HUDEP-2 (cell line): ENCODE results near the gene CYP3A4.
A peak's percentile ranks its signal among the peaks of the same experiment; 100 is the strongest.
"Not testable (repeated sequence)": the region's sequence is repeated elsewhere in the genome, so short reads cannot be mapped to it uniquely, and the experiment has no call there.

Experiments
- DNase-seq, 76 experiments: peaks; one replicate each; lab custom pipeline; 2025; ENCODE audit not compliant: unreplicated experiment in 76 of 76; lab: John Stamatoyannopoulos, UW

The CYP3A4 gene

DNA sequence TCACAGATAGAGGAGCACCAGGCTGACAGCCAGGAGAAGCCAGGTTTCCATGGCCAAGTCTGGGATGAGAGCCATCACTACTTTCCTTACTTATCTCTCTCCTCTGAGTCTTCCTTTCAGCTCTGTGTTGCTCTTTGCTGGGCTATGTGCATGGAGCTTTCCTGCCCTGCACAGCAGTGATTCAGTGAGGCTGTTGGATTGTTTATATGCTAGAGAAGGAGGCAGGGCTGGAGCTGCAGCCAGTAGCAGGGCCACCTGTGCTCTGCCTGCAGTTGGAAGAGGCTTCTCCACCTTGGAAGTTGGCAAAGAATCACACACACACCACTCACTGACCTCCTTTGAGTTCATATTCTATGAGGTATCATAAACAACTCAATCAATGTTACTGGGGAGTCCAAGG is at the start of gene CYP3A4:
TSS of gene CYP3A4 (minus strand) at position 178 of the 400 bp plus-strand sequence. CDS start at position 75, 103 bp downstream.
- DNase-seq: no peak

DNA sequence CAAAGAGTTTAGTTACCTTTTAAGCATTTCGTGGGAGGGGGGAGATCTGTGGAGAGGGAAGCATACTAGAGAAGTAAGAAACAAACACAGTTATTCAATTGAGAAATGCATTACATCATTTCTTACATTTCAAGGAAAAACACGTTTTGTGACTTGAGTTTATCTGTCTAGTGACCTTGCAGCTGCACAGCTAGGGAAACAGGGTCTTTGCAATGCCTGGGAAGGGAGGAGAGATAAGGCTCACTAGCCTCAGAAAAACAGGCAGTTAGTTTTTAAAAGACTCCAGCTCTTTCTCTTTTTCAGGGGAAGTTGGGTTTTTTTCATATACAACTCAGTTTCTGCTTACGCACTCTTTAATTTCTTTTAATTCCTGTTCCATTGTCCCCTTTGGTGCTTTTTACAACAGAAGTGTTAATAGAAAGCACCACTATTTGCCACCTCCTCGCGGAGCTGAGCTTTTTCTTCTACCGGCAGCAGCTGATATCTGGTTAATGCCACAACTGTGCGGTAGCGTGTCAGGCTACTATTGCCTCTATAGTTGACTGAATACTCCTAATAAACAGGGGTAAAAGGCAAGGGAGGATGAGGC is 49.4 kb upstream of the CYP3A4 start:
- DNase-seq: peak in 34 of 76 experiments; percentile 3 to 68 (median 30)

DNA sequence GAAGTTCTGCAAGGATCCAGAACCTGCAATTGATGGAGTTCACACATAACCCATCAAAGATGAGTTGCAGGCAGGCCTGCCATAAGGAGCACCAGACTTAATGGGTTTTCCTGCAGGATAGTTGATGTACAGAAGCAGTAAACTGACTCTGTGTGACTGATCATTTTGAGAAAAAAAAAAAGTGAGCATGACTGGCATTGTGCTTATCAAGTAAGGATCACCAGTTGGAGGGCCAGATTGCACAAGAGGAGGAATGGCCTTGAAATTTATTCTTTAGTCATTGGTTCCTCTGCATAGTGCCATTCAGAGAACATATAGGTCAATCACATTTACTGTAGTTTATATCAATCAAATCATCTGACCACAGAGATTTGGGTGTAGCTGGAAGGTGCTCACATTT is 47.6 kb upstream of the CYP3A4 start:
- peak in 2 of 76 experiments; percentile 13 to 22 for DNase-seq

DNA sequence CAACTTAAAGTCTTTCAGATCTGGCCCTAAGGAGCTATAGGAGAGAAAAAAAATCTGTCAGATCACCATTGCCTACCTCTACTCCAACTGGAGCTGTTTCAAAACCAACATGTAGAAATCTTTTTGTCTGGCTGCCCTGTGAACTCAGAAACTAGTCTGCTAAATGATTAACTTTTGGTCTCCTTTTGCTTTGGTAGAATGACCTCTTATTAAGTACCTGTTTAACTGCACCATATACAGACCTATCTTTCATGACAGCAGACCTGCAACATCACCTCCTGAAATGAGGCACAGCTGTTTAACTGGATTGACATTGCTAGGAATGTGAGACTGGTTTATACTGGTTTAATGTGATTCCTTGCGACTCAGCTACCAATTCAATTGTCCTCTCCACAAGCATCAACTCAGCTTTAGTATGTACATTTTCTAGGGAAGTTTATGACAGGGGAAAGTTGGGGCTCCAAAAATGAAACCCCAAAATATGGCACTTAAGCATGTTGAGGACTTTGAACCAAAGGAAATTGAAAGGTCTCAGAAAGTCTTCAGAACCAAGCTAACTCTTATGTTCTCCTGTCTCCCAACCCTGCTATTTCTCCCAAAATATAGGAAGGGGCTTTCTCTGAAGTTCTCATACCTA is 45.7 kb upstream of the CYP3A4 start:
- DNase-seq: no peak

DNA sequence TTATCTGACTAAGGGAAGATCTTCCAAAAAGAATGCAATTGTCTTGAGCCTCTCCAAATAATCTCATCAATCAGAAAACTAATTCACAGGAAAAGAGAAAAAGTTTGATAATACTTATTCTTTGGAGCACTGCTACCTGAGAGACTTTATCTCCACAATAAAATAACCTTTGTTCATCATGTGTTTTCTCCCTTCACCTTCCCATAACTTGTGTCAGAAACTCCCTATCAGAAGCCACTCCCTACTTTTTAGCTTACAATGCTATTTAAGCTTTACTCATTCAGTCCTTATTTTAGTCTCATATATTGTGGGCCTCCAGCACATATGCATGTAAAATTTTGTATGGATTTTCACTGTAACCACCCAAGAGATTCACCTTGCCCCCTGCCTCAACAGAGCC is 44.8 kb upstream of the CYP3A4 start:
- DNase-seq: no peak

DNA sequence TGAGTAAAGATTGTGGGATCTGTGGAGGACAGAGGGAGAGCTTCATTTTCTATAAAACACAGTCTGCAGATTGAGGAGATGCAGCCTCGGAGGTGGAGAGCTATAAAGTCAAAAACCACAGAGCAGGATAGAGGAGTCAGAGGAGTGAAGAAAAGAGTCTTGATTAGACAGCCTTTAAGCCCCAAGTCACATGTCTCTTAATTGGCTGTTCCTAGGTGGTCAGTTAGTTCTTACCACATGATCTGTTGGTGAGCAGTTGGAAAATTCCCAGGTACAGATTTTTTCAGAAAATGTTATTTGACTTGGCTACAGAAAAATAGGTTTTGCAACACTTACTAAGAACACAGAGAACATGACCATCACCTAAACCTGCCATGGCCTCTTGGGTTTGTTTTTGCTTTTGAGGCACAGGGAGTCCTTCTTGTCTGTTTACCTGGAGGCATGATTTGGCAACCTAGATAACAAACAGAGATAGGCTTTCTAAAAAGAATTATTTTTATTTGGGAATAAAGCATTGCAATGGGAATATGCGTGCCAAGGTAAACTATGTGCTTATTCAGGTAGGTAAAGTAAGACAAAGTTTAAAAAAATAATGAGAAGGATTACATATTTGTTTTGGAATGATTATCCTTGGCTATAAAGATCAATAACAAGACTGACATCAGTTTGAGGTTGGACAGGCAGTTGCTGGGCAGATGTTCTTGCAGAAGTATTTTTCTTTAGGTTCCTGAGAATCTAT is 43.2 kb upstream of the CYP3A4 start:
- no peak for DNase-seq

DNA sequence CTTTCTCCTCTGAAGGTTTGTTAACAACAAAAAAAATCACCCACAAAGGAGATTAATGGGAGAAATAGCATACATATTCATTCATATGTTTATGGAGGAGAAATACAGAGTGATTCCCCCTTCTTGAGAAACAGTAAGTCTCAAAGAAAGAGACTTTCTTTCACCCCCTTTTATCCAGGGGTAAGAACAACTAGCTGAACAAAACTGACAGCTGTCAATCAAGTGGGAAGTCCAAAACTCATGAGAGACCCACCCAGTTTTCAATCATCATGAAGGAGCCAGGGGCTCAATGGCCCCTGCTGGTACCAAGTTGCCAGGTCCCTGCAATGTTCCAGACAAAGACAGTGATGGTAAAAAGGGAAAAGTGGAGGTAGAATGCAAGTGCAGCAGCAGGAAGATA is 41.9 kb upstream of the CYP3A4 start:
- DNase-seq: no peak

DNA sequence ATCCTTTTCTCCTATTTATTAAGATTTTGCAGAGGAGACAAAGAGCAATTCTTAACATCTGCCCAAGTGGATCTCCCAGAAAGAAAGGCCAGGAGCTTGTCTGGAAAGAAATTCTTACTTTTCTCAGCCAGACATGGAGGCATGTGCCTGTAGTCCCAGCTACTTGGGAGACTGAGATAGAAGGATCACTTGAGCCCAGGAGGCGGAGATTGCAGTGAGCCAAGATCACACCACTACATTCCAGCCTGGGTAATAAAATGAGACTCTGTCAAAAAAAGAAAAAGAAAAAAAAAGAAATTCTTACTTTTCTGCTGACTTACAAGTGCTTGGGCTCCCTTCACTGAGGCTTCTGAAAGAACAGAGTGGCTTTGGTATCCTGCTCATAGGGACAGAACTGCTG is 41.5 kb upstream of the CYP3A4 start:
- DNase-seq: no peak

DNA sequence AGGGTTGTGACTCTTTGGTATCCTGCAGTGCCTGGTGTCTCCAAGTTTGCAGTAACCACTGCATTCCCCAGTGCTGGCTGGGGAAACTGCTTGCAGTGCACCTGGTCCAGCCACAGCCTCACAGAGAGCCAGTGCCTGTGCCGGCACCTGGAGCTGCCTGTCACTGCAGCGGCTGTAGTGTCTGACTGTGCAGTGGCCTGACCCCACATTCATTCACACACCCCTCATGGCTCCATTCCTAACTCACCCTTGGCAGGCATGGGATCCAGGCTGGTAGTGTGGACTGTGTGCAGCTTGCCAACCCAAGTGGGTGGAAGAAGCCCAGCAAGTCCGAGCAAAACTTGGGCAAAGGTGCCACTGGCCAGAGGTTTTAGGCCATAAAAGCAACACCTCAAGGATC is 40.1 kb upstream of the CYP3A4 start:
- no peak for DNase-seq

DNA sequence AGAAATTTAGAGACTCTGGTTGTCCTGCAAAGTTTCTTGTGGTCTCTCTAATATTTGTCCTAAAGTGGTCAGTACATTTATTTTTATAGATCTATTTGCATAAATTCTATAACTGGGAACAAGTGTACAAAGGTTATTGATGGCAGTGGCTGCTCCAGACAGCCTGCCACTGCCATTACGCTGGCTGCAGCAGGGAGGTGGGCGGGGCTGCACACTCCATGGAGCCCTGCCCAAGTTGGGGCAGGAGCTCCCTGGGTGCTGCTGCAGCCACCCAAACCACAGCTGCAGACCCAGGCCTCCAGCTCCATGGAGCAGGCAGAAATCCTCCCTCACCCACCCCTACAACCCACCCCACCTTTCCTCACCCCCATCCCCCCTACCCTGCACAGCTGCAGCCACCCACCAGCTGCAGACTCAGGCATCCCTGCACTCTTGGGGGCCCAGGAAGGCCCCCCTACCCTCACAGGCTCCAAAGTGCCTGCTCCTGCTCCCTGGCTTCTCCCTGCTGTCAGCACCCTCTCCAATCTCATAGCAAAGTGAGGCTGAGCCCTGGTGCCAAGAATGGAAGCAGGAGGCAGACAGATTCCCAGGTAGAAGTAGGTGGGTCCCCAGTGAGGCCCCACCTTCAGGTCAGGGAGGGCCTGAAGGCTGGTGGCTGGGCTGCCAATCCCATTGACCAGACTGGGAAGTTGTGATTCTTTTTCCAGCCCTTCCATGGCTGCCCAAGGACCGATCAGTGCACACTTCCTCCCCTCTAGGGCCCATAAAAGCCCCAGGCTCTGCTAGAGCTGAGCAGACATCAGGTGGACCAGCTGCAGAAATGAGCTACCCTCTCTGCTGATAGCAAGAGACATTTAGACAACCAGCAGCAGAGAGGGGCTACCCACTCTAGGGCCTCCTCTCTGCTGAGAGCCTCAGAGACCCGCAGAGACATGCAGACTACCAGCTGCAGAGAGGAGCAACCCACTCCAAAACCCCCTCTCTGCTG is 39.0 kb upstream of the CYP3A4 start:
- no peak for DNase-seq

DNA sequence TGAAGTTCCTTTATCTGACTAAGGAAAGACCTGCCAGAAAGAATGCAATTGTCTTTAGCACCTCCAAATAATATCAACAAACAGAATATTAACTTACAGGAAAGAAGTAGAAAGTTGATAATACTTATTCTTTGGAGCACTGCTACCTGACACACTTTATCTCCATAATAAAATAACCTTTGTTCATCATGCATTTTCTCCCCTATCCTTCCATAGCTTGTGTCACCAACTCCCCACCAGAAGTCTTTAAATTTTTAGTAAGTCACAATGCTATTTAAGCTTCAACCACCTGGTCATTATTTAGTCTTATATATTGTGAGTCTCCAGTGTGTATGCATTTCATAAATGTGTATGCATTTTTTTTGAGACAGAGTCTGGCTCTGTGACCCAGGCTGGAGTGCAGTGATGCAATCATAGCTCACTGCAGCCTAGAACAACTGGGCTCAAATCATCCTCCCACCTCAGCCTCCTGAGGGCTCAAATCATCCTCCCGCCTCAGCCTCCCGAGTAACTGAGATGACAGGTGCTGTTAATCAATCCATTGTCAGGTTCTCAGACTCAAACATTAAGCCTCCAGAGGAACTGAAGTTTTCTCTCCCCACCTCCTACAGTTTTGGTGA is 36.5 kb upstream of the CYP3A4 start:
- DNase-seq: no peak

DNA sequence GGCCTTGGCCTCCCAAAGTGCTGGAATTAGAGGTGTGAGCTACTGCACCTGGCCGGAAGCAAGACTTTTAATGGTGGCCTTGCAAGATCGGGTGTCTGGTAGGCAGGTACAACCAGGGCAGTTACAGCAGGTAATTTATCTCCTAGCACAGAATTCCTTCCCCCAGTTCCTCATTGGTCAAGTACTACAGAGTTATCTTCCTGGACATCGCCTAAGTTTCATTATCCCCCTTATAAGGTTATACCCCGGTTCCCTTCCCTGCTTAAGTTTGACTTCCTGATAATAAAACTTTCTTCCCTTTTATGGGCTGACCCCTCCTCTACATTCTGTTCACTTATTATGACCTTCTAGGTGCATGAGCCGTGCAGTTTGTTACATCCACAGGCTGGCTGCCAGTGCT is 24.8 kb upstream of the CYP3A4 start:
- DNase-seq: no peak

DNA sequence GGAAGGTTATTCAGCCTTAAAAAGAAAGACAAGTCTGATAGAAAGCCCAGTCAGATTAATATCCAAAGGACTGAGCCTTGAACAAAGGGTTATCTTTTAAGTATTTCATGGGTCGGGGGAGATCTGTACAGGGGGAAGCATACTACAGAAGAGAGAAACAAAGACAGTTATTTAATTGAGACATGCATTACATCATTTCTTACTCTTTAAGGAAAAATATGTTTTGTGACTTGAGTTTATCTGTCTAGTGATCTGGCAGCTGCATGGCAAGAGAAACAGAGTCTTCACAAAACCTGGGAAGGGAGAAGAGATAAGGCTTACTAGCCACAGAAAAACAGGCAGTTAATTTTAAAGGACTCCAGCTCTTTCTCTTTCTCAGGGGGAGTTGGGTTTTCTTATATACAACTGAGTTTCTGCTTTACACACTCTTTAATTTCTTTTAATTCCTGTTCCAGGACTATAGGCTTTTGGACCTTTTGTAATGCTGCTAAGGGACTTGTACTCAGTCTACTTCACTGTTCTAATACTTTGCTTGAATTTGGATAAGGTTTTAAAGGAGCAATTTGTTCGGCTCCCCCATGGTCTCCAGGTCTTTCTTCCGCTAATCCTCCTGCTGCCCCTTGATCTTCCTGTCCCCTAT is 23.0 kb upstream of the CYP3A4 start:
- DNase-seq: peak in 1 of 76 experiments; percentile 17

DNA sequence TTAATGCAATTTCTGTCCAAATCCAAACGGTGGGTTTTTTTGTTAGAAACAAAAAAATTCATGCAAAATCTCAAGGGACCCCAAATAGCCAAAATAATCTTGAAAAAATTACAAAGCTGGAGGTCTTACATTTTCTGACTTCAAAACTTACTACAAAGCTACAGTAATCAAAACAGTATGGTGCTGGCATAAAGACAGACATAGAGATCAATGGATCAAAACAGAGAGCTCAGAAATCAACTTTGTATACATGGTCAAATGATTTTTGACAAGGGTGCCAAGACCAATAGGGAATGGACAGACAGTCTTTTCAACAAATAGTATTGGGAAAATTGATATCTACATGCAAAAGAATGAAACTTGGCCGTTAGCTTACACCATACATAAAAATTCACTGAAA is 21.7 kb upstream of the CYP3A4 start:
- no peak for DNase-seq

DNA sequence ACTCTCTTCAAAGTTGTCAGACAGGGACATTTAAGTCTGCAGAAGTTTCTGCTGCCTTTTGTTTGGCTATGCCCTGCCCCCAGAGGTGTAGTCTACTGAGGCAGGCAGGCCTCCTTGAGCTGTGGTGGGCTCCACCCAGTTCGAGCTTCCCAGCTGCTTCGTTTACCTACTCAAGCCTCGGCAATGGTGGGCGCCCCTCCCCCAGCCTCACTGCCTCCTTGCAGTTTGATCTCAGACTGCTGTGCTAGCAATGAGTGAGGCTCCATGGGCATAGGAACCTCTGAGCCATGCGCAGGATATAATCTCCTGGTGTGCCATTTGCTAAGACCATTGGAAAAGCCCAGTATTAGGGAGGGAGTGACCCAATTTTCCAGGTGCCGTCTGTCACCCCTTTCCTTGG is 19.1 kb upstream of the CYP3A4 start:
- not testable (repeated sequence) for DNase-seq

DNA sequence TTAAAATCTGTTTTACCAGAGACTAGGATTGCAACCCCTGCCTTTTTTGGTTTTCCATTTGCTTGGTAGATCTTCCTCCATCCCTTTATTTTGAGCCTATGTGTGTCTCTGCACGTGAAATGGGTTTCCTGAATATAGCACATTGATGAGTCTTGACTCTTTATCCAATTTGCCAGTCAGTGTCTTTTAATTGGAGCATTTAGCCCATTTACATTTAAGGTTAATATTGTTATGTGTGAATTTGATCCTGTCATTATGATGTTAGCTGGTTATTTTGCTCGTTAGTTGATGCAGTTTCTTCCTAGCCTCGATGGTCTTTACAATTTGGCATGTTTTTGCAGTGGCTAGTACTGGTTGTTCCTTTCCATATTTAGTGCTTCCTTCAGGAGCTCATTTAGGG is 17.4 kb upstream of the CYP3A4 start:
- DNase-seq: not testable (repeated sequence)

DNA sequence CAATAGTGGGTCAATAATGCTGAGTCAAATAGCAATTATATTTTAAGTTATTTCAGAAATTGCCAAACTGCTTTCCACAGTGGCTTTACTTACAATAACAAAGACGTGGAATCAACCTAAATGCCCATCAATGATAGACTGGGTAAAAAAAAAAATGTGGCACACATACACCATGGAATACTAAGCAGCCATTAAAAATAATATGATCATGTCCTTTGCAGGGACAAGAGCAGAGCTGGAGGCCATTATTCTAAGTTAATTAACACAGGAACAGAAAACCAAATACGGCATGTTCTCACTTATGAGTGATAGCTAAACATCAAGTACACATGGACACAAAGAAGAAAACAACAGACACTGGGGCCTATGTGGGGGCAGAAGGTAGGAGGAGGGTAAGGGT is 15.0 kb upstream of the CYP3A4 start:
- DNase-seq: no peak

DNA sequence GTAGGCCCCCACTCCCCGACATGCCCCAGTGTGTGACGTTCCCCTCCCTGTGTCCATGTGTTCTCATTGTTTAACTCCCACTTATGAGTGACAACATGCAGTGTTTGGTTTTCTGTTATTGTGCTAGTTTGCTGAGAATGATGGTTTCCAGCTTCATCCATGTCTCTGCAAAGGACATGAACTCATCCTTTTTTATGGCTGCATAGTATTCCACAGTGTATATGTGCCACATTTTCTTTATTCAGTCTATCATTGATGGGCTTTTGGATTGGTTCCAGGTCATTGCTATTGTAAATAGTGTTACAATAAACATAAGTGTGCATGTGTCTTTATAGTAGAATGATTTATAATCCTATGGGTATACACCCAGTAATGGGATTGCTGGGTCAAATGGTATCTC is 11.9 kb upstream of the CYP3A4 start:
- DNase-seq: not testable (repeated sequence)

DNA sequence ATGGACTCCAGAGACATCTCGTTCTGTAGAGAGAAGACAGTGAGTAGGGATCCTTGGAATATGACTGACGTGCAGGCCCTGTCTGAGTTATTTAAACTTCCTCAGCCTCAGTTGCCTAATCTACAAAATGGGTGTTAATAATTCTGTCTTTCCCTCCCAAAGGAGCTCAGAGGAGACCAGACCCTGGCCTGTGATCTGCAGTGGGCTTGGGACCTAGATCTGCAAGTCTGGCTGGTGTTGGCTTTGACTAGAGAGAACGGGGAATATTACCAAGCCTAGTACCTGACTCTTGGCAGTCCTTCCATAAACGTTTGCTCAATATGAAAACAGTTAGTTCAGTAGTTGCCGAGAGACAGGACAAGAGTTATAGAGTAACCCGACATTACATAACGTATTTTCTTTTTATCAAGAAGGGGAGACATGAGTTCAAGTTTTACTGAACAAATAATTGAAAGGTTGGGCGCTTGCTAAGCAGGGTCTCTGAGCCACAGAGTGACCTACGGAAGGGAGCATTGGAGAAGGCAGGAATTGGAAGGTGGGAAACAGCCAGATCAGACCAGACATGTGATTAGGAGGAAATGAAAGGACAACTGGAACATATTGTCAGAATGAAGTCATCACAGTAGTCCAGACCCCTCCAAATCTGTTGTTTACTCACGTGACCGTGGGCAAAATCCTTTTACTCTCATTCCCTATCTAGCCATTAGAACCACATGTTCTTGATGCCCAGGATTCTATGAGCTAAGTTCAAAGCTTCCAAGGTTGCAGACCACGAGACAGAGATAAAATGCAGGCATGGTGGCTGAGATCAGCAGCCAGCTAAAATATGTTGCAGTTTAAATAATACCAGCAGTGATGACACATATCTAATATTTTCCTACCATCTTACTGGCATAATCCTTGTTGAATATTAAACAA is 10.9 kb upstream of the CYP3A4 start:
- no peak for DNase-seq
